Prostate gland (tissue), 2 donors: ENCODE results near the gene PCSK1.

ENCODE experiments used
- CTCF ChIP-seq, 4 experiments: fragments of 200-600 bp in 2 of 4; fragments of 450-650 bp in 2 of 4; sonication (generic) in 2 of 4; IDR thresholded peaks; 1 replicate in 3 of 4; 2 replicates in 1 of 4; pipeline ENCODE4 v1.5.1; 2016 to 2019; ENCODE audit warnings: antibody characterized with exemption in 4 of 4, mild to moderate bottlenecking in 2 of 4, moderate library complexity in 2 of 4
- POLR2A ChIP-seq: fragments of 450-650 bp; IDR thresholded peaks from one replicate; pipeline ENCODE4 v1.6.1; 2016; ENCODE audit warnings: antibody characterized with exemption, mild to moderate bottlenecking
- POLR2AphosphoS5 ChIP-seq: sonication (generic); formaldehyde crosslinking; IDR thresholded peaks from one replicate; pipeline ENCODE4 v1.6.1; 2017; ENCODE audit warnings: antibody characterized with exemption

- TF ChIP-seq POLR2A (no peak), CTCF (IDR thresholded peaks at IDR 0.05) (no peak), POLR2AphosphoS5 (no peak)
Observed at GRCh38 chr5:96408210-96408777, 24.8 kb downstream of the PCSK1 start.
